ENCODE results near the gene E2F6.

- TF ChIP-seq CTCF (IDR thresholded peaks at IDR 0.05; ENCODE audit: extremely low read depth in 1 of 2, insufficient read depth in 1 of 2, low read depth in 1 of 2, low read length in 2 of 2): no peak
- TF ChIP-seq POLR2A (IDR thresholded peaks at IDR 0.05; ENCODE audit: low read depth, low read length): no peak
- TF ChIP-seq MAX (IDR thresholded peaks at IDR 0.05; ENCODE audit: insufficient read depth, insufficient read length): no peak
- TF ChIP-seq POLR2AphosphoS5 (IDR thresholded peaks at IDR 0.05; ENCODE audit: insufficient read depth, low read depth, low read length): no peak
- TF ChIP-seq JUN (IDR thresholded peaks at IDR 0.05; ENCODE audit: borderline replicate concordance, insufficient read depth, insufficient read length, low read depth): no peak
- no peak for TF ChIP-seq MYC (IDR thresholded peaks at IDR 0.05; ENCODE audit: low read depth, low read length)
- TF ChIP-seq EZH2 (IDR thresholded peaks at IDR 0.05; ENCODE audit: borderline replicate concordance, low read depth, low read length, severe bottlenecking): no peak
These were observed 61.4 kb downstream of the E2F6 start for GRCh38 chr2:11404376-11405073.
